Right lobe of liver (tissue), 6 donors: ENCODE results near the gene CAMTA1. TPM values are rescaled to one million over a fixed set of nuclear protein-coding genes. Genes with fewer than 3 reads are reported as not detected.

Experiments
- ATAC-seq, 4 donors: fragments of 200-7000 bp; cut with Tn5 transposase; one replicate each; pipeline ENCODE4 v1.9.1; 2020; ENCODE audit warnings: mild to moderate bottlenecking in 4 of 4, moderate library complexity in 4 of 4
- DNase-seq, 3 donors: peaks; one replicate each; pipeline ENCODE4 v3.0.0-alpha.2; 2020
- H3K27ac ChIP-seq, 3 donors: fragments of 200-600 bp; one replicate each; pipeline ENCODE4 v1.8.0; 2022
- H3K27me3 ChIP-seq, 2 donors: fragments of 200-600 bp; one replicate each; pipeline ENCODE4 v1.8.0; 2022
- H3K36me3 ChIP-seq, 4 donors: fragments of 200-600 bp; sonication (generic) in 1 of 4; one replicate each; pipeline versions ENCODE4 v1.5.1 to v1.8.0; 2017 to 2022; ENCODE audit warnings: control low read depth in 1 of 4
- H3K4me1 ChIP-seq, 4 donors: fragments of 200-600 bp; sonication (generic) in 1 of 4; one replicate each; pipeline versions ENCODE4 v1.5.1 to v1.8.0; 2017 to 2022; ENCODE audit warnings: control low read depth in 1 of 4
- H3K4me3 ChIP-seq, 3 donors: fragments of 200-600 bp; one replicate each; pipeline ENCODE4 v1.8.0; 2022
- H3K9me3 ChIP-seq, 4 donors: fragments of 200-600 bp; sonication (generic) in 1 of 4; one replicate each; pipeline versions ENCODE4 v1.5.1 to v1.8.0; 2017 to 2022; ENCODE audit warnings: control low read depth in 1 of 4
- POLR2A ChIP-seq: fragments of 450-650 bp; IDR thresholded peaks from one replicate; pipeline ENCODE4 v1.6.1; 2017; ENCODE audit warnings: antibody characterized with exemption, mild to moderate bottlenecking
- WGBS: methylation state at CpG from one replicate; pipeline ENCODE4 v1.1.6; 2018; ENCODE audit warnings: low coverage, low lambda C conversion rate; ENCODE audit not compliant: insufficient coverage; ENCODE audit errors: missing lambda C conversion rate; 5-methylcytosine and 5-hydroxymethylcytosine counted together
- intact Hi-C, 2 donors: fragments of 100-400 bp; cut with DNase I; formaldehyde crosslinking; loops; one replicate each; pipeline versions ENCODE4 v1.11.2 to v1.14.1; 2022
- total RNA-seq, 6 experiments: library from RNA; depleted of rRNA in 2 of 6; stranded (reverse); fragments of >200 nt in 2 of 6; fragmentation: NEBNext Ultra II Directional in 3 of 6; extraction: Animal tissue kit (Norgen Biotek cat#: 25700) in 3 of 6; gene quantifications; one replicate each; pipeline versions ENCODE4 v1.1.0 to v1.2.4, GENCODE V29; 2016 to 2023
- TF ChIP-seq, protein P1 (sequence below), 4 donors: fragments of 200-600 bp in 3 of 4; fragments of 450-650 bp in 1 of 4; IDR thresholded peaks; one replicate each; pipeline versions ENCODE4 v1.5.1 to v1.8.0; 2016 to 2022; ENCODE audit warnings: antibody characterized with exemption in 4 of 4, mild to moderate bottlenecking in 2 of 4
- donor health status: DM: no; HTN: yes; CAD: no.
- donor health status: DM: no; HTN: no; CAD: no.
- donor health status: DM: no; HTN: no; CAD: no.
- donor health status: DM: no; HTN: yes; CAD: no.
- donor health status: DM: no; HTN: yes; CAD: no.

CAMTA1 gene
- total RNA-seq, 6 experiments from 2014 or later: 32.3 to 49.4 (median 37.2) TPM

DNA sequence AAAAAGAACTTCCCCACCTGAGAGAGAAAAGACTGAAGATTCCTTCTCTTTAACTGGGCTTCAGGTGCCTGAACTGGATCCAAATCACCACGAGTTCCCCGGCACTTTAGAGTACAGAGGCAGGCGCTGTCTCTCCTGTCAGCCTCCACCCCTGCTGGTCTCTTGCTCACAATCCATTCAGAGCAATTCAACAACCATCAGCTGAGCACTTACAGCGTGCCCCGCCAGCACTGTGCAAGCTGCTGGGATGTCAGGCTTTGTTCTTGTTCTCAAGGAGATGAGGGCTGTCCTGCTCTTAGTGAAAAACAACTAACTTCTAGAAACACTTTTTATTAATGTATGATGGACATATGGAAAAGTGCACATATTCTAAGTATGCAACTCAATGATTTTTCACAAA is 917.1 kb downstream of the CAMTA1 start:
- Histone ChIP-seq H3K4me3 (no peak overlapping the region), H3K27me3 (no peaks in the 10 kb centered on the region), H3K9me3 (no peaks in the 10 kb centered on the region), H3K27ac (no peak overlapping the region), H3K4me1 (no peaks in the 10 kb centered on the region), H3K36me3 (no peaks in the 10 kb centered on the region)
- TF ChIP-seq POLR2A: no peak
- TF ChIP-seq, protein P1, sequence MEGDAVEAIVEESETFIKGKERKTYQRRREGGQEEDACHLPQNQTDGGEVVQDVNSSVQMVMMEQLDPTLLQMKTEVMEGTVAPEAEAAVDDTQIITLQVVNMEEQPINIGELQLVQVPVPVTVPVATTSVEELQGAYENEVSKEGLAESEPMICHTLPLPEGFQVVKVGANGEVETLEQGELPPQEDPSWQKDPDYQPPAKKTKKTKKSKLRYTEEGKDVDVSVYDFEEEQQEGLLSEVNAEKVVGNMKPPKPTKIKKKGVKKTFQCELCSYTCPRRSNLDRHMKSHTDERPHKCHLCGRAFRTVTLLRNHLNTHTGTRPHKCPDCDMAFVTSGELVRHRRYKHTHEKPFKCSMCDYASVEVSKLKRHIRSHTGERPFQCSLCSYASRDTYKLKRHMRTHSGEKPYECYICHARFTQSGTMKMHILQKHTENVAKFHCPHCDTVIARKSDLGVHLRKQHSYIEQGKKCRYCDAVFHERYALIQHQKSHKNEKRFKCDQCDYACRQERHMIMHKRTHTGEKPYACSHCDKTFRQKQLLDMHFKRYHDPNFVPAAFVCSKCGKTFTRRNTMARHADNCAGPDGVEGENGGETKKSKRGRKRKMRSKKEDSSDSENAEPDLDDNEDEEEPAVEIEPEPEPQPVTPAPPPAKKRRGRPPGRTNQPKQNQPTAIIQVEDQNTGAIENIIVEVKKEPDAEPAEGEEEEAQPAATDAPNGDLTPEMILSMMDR (IDR thresholded peaks at IDR 0.05): no peak
- intact Hi-C loops: no loop called here
- WGBS: 26% methylated on average over 3 of the region's 5 CpGs
- no peak for ATAC-seq
- DNase-seq: no peak

DNA sequence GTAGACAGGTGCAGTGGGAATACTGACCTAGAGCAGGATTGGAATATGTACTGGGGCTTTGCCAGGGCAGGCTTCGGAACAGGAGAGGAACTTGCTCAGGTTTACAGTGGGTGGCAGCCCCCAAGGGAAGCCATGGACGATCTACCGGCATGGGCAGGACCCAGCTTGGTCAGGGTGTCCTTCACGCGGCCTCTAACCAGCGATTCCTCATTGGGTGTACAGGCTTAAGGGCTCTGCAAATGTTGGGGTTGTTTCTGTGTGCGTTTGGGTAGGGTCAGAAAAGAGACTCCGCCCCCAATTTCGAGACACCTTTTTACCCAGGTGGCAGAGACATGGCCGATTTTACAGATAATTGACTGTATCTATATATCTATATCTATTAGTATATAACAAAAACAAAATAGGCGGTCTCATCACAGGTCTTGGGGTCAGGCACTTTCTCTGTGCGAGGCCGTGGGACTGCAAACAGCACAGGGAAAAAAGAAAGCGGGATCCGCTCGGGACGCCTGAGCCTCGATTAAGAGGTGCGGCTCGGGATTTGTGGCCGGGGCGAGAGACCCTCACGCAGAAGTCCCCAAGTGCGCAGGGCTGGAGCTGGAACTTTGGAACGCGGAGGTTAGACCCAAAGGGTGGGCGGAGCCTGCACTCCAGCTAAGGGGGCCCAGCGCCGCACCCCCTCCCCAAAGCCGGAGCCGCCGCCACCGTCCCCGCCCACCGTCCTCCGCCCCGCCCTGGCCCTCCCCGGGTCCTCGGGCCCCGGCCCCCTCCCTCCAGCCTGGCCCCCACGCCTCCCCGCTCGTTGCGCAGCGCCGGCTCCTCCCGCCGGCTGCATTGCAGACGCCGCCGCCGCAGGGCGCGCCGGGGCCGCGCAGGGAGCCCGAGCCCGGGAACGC is 918.3 kb downstream of the CAMTA1 start:
- Histone ChIP-seq H3K4me1 (no peaks in the 10 kb centered on the region), H3K36me3 (no peaks in the 10 kb centered on the region), H3K9me3 (no peaks in the 10 kb centered on the region), H3K27me3 (no peaks in the 10 kb centered on the region), H3K27ac (no peak overlapping the region), H3K4me3 (peak overlapping the region in 1 of 3 donors; percentile 27)
- intact Hi-C loops: no loop called here
- ATAC-seq (no peak), DNase-seq (no peak)
- 14% methylated on average over 19 of the region's 60 CpGs for WGBS
- TF ChIP-seq, protein P1 (IDR thresholded peaks at IDR 0.05): no peak

GRCh38 chr1:7704214-7705047 is 919.2 kb downstream of the CAMTA1 start:
- no peaks in the 10 kb centered on the region for H3K27me3 ChIP-seq
- peak; percentile 25 for TF ChIP-seq POLR2A
- TF ChIP-seq, protein P1 (IDR thresholded peaks at IDR 0.05): no peak
- peak overlapping the region in 1 of 3 donors; percentile 51 for H3K4me3 ChIP-seq
- H3K27ac ChIP-seq: no peak overlapping the region
- no peaks in the 10 kb centered on the region for H3K36me3 ChIP-seq
- ATAC-seq (peak; percentile 98 to 100 (median 98)), DNase-seq (peak; percentile 91 to 93 (median 92))
- H3K4me1 ChIP-seq: no peaks in the 10 kb centered on the region
- no peaks in the 10 kb centered on the region for H3K9me3 ChIP-seq
- intact Hi-C loops: no loop called here
- WGBS: no CpG with 5 or more reads among the region's 151 CpGs

DNA sequence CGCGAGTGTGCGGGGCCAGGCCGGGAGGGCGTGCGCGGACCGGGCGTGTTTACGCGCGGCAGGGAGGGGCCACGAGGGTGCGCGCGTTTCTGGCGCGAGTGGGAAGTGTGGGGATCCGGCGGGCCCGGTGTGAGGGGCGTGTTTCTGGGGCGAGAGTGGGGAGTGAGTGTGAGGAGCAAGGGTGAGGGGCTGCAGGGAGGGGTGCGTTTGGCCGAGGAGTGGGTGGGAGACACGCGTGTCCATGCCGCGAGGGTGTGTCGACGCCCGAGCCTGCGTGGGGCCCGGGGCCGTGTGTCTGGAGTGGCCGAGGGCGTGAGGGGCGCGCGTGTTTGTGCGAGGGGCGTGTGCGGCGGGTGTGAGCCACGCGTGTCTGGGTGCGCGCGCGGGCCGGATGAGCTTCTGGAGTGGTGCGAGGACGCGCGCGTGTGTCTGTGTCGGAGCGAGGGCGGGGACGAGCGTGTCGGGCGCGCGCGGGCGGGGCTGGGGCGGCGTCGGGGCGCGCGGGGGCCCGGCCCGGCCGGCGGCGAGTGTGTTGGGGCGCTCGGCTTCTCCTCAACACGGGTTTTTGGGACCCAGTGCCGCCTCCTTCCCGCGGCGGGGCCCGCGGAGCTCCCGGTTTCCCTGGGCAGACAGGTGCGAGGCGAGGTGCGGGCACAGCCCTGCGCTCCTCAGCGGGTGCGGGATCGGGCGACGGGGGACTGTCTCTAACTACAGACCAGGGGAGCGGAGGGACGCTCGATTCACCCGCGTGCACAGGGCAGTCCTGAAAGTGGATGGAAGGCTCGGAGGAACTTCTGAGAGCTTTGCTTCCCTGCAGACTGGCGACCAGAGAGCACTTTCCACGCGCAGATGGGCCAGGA is 920.0 kb downstream of the CAMTA1 start:
- no peaks in the 10 kb centered on the region for H3K4me1 ChIP-seq
- no peak overlapping the region for H3K27ac ChIP-seq
- no peaks in the 10 kb centered on the region for H3K27me3 ChIP-seq
- no peak for TF ChIP-seq POLR2A
- TF ChIP-seq, protein P1 (IDR thresholded peaks at IDR 0.05): no peak
- ATAC-seq (no peak), DNase-seq (no peak)
- H3K4me3 ChIP-seq: peak overlapping the region in 2 of 3 donors; percentile 16 to 51
- H3K36me3 ChIP-seq: no peaks in the 10 kb centered on the region
- no peaks in the 10 kb centered on the region for H3K9me3 ChIP-seq
- intact Hi-C loops: no loop called here
- WGBS: 5% methylated on average over 28 of the region's 106 CpGs
